Activated CD4-positive, alpha-beta memory T cell treated with anti-CD3 and anti-CD28 coated beads for 36 hours (primary cell): ENCODE data around the gene ADCK1. TPM values are rescaled to one million over a fixed set of nuclear protein-coding genes. Genes with fewer than 3 reads are reported as not detected.
"Not testable (repeated sequence)": the region's sequence is repeated elsewhere in the genome, so short reads cannot be mapped to it uniquely, and the experiment has no call there.

ENCODE experiments used
- CTCF ChIA-PET: fragments of 350-600 bp; sonication (Branson Sonifier 250); formaldehyde crosslinking; loops from one replicate; lab custom pipeline; 2021; ENCODE audit warnings: antibody characterized with exemption, inconsistent platforms; lab: Charles Lee
- POLR2A ChIA-PET: fragments of 350-600 bp; sonication (Branson Sonifier 250); formaldehyde crosslinking; loops from one replicate; lab custom pipeline; 2021; ENCODE audit warnings: antibody characterized with exemption; lab: Charles Lee
- DNase-seq: peaks from one replicate; pipeline ENCODE4 v3.0.0-alpha.2; 2020
- H3K27ac Mint-ChIP-seq: one replicate; pipeline ENCODE4 v1.8.0; 2021; ENCODE audit warnings: mixed read lengths
- H3K27me3 Mint-ChIP-seq: one replicate; pipeline ENCODE4 v1.8.0; 2021; ENCODE audit warnings: mixed read lengths
- H3K36me3 Mint-ChIP-seq: one replicate; pipeline ENCODE4 v1.8.0; 2021; ENCODE audit warnings: mixed read lengths
- H3K4me1 Mint-ChIP-seq: one replicate; pipeline ENCODE4 v1.8.0; 2021; ENCODE audit warnings: low read depth, mixed read lengths
- H3K4me3 Mint-ChIP-seq: one replicate; pipeline ENCODE4 v1.8.0; 2021; ENCODE audit warnings: mild to moderate bottlenecking, mixed read lengths
- H3K9me3 Mint-ChIP-seq: one replicate; pipeline ENCODE4 v1.8.0; 2021; ENCODE audit warnings: mixed read lengths
- intact Hi-C: fragments of 100-400 bp; cut with micrococcal nuclease; formaldehyde crosslinking; loops from one replicate; pipeline ENCODE4 v1.15.1; 2023
- total RNA-seq, 2 experiments: library from RNA; stranded (reverse); gene quantifications; one replicate each; pipeline ENCODE4 v1.2.3, GENCODE V29; 2021

ADCK1 gene
- total RNA-seq, 2 experiments from 2014 or later: 3.2 to 3.7 TPM

DNA sequence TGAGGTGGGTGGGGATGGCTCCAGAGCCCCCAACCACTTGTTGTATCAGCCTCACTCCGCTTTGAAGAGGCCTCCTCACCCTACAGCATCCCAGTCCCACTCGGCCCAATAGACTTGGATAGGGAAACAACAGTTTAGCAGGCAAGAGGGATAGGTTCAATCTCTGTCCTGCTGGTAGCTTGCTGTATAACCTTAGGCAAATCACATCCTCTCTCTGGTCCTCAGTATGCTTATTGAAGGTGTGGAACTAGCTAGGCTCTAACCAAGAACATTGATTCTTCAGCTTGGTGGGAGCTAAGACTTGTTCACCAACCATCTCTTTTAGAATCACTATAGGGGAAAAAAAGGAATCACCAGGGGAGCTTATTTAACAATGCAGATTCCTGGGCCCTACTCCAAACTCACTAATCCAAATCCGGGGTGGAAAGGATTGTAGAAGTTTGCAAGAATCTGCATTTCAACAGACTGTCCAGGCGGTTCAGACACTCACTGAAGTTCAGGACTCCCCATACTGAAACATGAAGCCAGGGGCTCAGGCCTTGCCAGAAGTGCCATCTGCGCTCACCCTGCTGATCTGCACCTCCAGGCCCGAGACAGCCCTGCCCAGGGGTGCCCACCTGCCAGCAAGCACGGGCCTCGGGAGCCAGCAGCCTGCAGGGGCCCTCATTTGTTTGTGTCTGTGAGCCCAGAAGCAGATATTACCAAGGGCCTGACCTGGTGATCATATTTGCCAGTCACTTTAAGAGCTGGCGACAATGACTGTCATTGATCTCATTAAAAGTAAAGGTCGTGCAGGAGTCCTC lies 113.0 kb downstream of the ADCK1 start:
- ChIA-PET CTCF (no interaction called here), POLR2A (no interaction called here)
- Mint-ChIP-seq H3K4me1 (peaks cover 2% of the 10 kb centered on the region), H3K4me3 (no peak overlapping the region), H3K9me3 (no peaks in the 10 kb centered on the region), H3K27me3 (no peaks in the 10 kb centered on the region), H3K27ac (no peak overlapping the region), H3K36me3 (peaks cover 2% of the 10 kb centered on the region)
- intact Hi-C loops: no loop called here
- no peak for DNase-seq

DNA sequence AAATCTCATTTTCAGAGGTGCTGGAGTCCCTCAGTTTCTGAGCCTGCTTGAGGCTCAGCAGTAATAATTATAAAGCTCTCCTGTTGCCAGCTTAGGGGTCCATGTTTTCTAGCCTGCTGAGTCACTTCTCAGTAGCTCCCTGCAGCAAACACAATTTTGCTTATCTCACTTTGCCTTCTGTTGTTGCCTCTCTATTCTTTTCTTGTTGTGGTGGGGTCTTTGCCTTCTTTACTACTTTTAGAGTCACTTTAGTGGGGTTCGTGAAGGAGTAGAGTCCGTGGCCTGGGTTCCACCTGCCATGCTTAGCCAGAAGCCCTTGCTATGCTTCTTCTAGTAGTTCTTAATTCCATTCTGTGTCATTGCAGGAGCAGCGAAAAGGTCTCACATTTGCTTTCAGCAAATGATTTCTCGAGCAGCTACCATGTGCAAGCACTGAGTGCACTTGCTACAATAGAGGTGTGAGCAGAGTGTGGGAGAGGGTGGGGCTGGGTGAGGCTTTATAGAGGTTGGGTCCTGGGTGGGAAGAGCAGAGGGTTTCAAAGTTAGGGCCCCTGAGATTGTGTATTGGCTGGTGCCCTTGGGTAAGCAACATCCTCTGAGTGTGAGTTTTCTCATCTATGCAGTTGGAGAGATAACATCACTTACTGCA lies 114.3 kb downstream of the ADCK1 start:
- intact Hi-C loops: no loop called here
- no peaks in the 10 kb centered on the region for H3K27me3 Mint-ChIP-seq
- H3K27ac Mint-ChIP-seq: no peak overlapping the region
- no peak for DNase-seq
- H3K9me3 Mint-ChIP-seq: no peaks in the 10 kb centered on the region
- peaks cover 2% of the 10 kb centered on the region for H3K36me3 Mint-ChIP-seq
- CTCF ChIA-PET: no interaction called here
- POLR2A ChIA-PET: no interaction called here
- H3K4me1 Mint-ChIP-seq: no peaks in the 10 kb centered on the region
- H3K4me3 Mint-ChIP-seq: no peak overlapping the region

GRCh38 chr14:77915390-77915789 lies 115.5 kb downstream of the ADCK1 start:
- H3K9me3 Mint-ChIP-seq, intact Hi-C loops, H3K27me3 Mint-ChIP-seq, DNase-seq, CTCF ChIA-PET, H3K36me3 Mint-ChIP-seq, H3K4me3 Mint-ChIP-seq, H3K4me1 Mint-ChIP-seq, H3K27ac Mint-ChIP-seq, POLR2A ChIA-PET: not testable (repeated sequence)

DNA sequence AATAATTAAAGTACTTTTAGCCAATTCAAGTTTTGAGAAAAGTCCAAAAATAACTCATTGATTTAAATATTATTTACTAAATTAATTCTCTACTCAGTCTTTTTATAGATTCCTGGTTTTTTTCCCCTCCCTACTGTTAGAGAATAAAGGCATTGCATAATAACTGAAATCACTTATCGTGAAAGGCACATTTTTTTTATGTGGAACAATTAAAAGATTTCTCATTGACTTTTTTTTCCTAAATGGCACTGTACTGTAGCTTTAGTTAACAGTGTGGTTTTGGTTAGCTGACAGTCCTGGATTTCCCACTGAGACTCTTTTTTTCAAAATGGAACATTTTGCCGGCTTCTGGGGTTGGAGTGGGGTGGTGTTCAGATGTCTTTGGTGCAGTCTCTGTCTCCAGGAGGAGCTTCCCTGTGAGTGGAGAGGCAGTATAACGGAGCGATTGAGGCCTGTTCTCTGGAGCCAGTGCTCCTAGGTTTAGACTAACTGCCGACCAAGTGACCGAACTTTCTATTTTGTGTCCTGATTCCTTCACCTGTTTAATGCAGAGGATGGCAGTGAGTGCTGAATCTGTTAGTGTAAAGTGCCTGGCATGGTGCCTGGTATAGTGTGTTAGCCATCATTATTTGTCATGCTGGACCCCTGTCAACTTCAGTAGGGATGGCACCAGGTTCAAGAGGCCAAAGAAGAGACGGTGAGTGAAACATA lies 117.7 kb downstream of the ADCK1 start:
- H3K36me3 Mint-ChIP-seq: peaks cover 7% of the 10 kb centered on the region
- no peak overlapping the region for H3K4me3 Mint-ChIP-seq
- H3K9me3 Mint-ChIP-seq: peaks cover 7% of the 10 kb centered on the region
- CTCF ChIA-PET: no interaction called here
- no peak overlapping the region for H3K27ac Mint-ChIP-seq
- no peak for DNase-seq
- intact Hi-C loops: no loop called here
- POLR2A ChIA-PET: no interaction called here
- H3K27me3 Mint-ChIP-seq: no peaks in the 10 kb centered on the region
- H3K4me1 Mint-ChIP-seq: no peaks in the 10 kb centered on the region

DNA sequence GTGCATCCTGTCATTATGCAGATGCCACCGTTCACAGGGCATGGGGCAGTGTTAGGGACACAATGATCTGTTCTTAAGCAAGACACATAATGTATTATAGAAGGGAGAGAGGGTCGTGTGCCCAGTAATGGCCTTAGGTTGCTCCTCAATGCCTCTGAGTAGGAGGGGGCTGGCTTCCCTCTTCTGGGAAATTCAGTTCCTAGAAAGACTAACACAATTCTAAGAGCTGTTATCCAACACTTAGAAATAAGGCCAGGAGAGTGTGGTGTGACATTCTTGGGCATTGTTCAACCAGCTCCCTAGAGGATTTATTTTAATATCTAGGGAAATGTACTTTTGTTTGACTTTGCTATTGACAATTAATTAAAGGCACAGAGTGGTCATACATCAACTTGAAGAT lies 118.5 kb downstream of the ADCK1 start:
- Mint-ChIP-seq H3K4me1 (no peaks in the 10 kb centered on the region), H3K36me3 (peaks cover 7% of the 10 kb centered on the region), H3K27ac (no peak overlapping the region), H3K9me3 (peaks cover 7% of the 10 kb centered on the region), H3K27me3 (no peaks in the 10 kb centered on the region), H3K4me3 (no peak overlapping the region)
- ChIA-PET CTCF (no interaction called here), POLR2A (no interaction called here)
- intact Hi-C loops: no loop called here
- DNase-seq: no peak

- intact Hi-C loops: no loop called here
- no peak overlapping the region for H3K27ac Mint-ChIP-seq
- peaks cover 7% of the 10 kb centered on the region for H3K36me3 Mint-ChIP-seq
- peaks cover 7% of the 10 kb centered on the region for H3K9me3 Mint-ChIP-seq
- ChIA-PET CTCF (no interaction called here), POLR2A (no interaction called here)
- DNase-seq: no peak
- no peaks in the 10 kb centered on the region for H3K4me1 Mint-ChIP-seq
- no peaks in the 10 kb centered on the region for H3K27me3 Mint-ChIP-seq
- no peak overlapping the region for H3K4me3 Mint-ChIP-seq
These were observed 120.4 kb downstream of the ADCK1 start for GRCh38 chr14:77920312-77920711.

GRCh38 chr14:77921818-77922217 lies 121.9 kb downstream of the ADCK1 start:
- intact Hi-C loops: no loop called here
- POLR2A ChIA-PET: no interaction called here
- Mint-ChIP-seq H3K27ac (no peak overlapping the region), H3K4me3 (no peak overlapping the region), H3K27me3 (no peaks in the 10 kb centered on the region), H3K9me3 (peaks cover 7% of the 10 kb centered on the region), H3K4me1 (no peaks in the 10 kb centered on the region), H3K36me3 (peaks cover 6% of the 10 kb centered on the region)
- no peak for DNase-seq
- CTCF ChIA-PET: no interaction called here

DNA sequence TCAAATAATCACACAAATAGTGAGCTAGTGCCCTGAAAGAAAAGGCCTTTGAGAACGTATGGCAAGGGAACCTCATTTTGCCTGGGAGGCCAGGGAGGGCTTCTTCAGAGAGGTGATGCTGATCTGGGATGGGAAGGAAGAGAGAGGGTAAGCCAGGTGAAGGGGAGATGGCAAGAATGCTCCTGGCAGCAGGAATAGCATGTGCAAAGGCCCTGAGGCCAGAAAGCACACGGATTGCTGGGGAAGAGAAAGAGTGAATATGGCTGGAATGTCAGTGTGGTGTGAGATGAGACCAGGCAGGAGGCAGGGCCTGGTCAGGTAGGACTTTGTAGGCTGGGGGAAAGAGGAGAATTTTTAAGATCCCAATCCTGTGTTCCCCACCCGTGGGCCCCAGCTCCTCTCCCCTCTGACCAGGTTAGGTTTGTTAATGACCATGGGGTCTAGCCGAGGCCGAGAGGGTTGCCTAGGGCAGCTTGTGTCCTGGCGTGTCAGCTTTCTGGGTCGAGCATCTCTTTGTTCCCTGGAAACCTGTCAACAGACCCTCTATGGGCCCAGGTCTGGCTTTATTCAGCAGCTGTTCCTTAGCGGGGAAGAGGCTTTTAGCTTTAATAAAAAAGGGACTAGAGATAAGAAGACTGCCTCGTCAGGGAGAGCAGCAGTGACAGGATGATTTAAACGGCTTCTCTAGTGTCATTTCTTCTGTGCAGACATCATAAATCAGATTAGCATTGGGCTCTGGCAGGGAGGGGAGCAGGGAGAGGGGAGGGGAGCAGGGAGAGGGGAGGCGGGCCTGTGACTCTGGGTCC lies 123.4 kb downstream of the ADCK1 start:
- Mint-ChIP-seq H3K4me1 (no peaks in the 10 kb centered on the region), H3K9me3 (peaks cover 7% of the 10 kb centered on the region), H3K27me3 (no peaks in the 10 kb centered on the region), H3K4me3 (no peak overlapping the region), H3K27ac (no peak overlapping the region), H3K36me3 (peaks cover 6% of the 10 kb centered on the region)
- ChIA-PET CTCF (no interaction called here), POLR2A (no interaction called here)
- no peak for DNase-seq
- intact Hi-C loops: no loop called here

DNA sequence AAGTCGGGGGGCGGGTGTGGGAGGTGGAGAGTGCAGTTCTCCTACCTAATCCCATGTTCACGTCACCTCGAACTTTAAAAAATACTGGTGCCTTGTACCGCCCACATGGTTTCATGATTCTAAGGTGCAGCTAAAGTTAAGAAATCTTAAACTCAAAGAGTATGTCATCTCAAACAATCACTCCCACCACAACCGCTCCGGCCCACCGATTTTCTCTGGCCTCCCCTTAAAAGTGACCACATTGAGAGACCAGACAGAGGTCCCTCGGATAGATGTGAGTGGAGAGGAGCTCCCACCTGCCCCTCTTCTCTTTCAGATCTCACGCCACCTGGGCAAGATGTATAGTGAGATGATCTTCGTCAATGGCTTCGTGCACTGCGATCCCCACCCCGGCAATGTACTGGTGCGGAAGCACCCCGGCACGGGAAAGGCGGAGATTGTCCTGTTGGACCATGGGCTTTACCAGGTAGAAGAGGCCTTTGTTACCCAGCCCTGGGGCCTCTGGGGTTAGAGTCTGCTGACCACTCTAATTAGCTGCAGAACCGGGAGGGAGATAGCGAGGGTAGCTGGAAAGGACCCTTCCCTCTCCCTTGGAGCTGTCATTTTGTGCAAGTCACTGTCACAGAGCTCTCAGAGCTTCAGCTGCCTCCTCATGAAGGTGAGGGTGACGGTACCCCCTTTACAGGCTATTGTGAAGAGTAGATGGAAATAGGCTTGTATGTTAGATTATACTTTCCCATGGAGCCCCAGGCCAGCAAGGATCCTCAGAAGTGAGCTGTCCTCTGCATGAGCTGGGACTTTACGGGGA lies 124.4 kb downstream of the ADCK1 start:
- no peak overlapping the region for H3K4me3 Mint-ChIP-seq
- H3K9me3 Mint-ChIP-seq: peaks cover 7% of the 10 kb centered on the region
- DNase-seq: no peak
- no peak overlapping the region for H3K27ac Mint-ChIP-seq
- H3K36me3 Mint-ChIP-seq: peaks cover 6% of the 10 kb centered on the region
- ChIA-PET POLR2A (no interaction called here), CTCF (no interaction called here)
- intact Hi-C loops: no loop called here
- no peaks in the 10 kb centered on the region for H3K4me1 Mint-ChIP-seq
- no peaks in the 10 kb centered on the region for H3K27me3 Mint-ChIP-seq

DNA sequence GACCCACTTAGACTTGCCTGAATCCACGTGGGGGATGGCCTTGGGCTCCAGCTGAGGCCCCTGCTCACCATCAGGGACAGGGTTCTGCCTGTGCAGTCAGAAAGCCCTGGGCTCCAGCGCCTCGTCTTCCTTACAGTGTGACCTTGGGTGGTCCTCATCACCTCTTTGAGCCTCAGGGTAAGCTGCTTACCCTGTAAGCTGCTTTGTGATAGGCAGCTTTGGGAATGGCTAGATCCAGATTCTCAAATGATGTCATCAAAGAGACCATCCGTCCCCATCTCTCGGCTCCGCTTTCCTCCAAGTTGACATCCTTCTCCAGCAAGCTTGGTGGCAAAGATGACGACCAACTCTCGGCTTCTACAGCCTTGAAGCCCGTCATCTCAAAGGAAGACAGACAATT lies 127.0 kb downstream of the ADCK1 start:
- Mint-ChIP-seq H3K36me3 (peaks cover 6% of the 10 kb centered on the region), H3K4me1 (no peaks in the 10 kb centered on the region), H3K4me3 (no peak overlapping the region), H3K9me3 (no peaks in the 10 kb centered on the region), H3K27me3 (no peaks in the 10 kb centered on the region), H3K27ac (no peak overlapping the region)
- ChIA-PET CTCF (no interaction called here), POLR2A (no interaction called here)
- intact Hi-C loops: no loop called here
- DNase-seq: no peak

DNA sequence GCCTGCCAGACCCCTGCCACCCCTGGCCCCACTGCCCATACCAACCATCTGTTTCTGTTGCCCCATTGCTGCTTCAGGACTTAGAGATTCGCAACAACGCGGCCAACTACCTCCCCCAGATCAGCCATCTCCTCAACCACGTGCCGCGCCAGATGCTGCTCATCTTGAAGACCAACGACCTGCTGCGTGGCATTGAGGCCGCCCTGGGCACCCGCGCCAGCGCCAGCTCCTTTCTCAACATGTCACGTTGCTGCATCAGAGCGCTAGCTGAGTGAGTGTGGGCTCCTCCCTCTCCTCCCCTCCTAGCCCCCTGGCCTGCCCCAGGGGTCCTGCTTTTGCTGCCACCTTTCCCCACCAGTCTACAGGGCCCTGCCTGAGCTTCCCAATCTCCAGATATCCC lies 131.5 kb downstream of the ADCK1 start:
- Mint-ChIP-seq H3K36me3 (peaks cover 46% of the 10 kb centered on the region), H3K4me3 (no peak overlapping the region), H3K27ac (no peak overlapping the region), H3K9me3 (peaks cover 17% of the 10 kb centered on the region), H3K27me3 (no peaks in the 10 kb centered on the region), H3K4me1 (no peaks in the 10 kb centered on the region)
- ChIA-PET POLR2A (no interaction called here), CTCF (no interaction called here)
- intact Hi-C loops: no loop called here
- no peak for DNase-seq
